PC-3 (cell line): ENCODE data around the gene RAMP1. TPM values are rescaled to one million over a fixed set of nuclear protein-coding genes. Genes with fewer than 3 reads are reported as not detected.

Experiments
- ATAC-seq: fragments of 200-7000 bp; cut with Tn5 transposase; 2 replicates; pipeline ENCODE4 v1.9.1; 2020; ENCODE audit warnings: mild to moderate bottlenecking, moderate library complexity
- BruUV-seq: library from RNA; stranded (reverse); fragments of 400-500 nt; replicated peaks from 2 replicates; lab custom pipeline; 2021; lab: Mats Ljungman, UMichigan
- CTCF ChIA-PET: fragments of 300-600 bp; sonication (Branson Sonifier 250); formaldehyde crosslinking; loops from one replicate; lab custom pipeline; 2022; ENCODE audit warnings: antibody characterized with exemption; lab: Charles Lee
- POLR2A ChIA-PET: fragments of 300-600 bp; sonication (Branson Sonifier 250); formaldehyde crosslinking; loops from one replicate; lab custom pipeline; 2022; ENCODE audit warnings: antibody characterized with exemption; ENCODE audit not compliant: unreplicated experiment; lab: Charles Lee
- DNase-seq: peaks from one replicate; pipeline ENCODE4 v3.0.0-alpha.2; 2015
- H2AFZ ChIP-seq: fragments of 300-600 bp; sonication (generic); 2 replicates; pipeline ENCODE4 v1.6.0; 2016; ENCODE audit warnings: antibody characterized with exemption, low read length
- H3F3A ChIP-seq: fragments of 300-600 bp; sonication (generic); one replicate; pipeline ENCODE4 v1.6.0; 2017; ENCODE audit warnings: antibody characterized with exemption, low read length, control low read depth, mild to moderate bottlenecking; ENCODE audit not compliant: unreplicated experiment
- H3K27ac ChIP-seq: fragments of 300-600 bp; sonication (generic); 2 replicates; pipeline ENCODE4 v1.5.1; 2016; ENCODE audit warnings: mild to moderate bottlenecking, low read length
- H3K27me3 ChIP-seq: fragments of 300-600 bp; sonication (generic); 2 replicates; pipeline ENCODE4 v1.6.1; 2016; ENCODE audit warnings: low read length, mixed read lengths
- H3K36me3 ChIP-seq: fragments of 300-600 bp; sonication (generic); 2 replicates; pipeline ENCODE4 v1.6.1; 2016; ENCODE audit warnings: low read depth, mixed run types, low read length, mixed read lengths
- H3K4me1 ChIP-seq: fragments of 300-600 bp; sonication (generic); 2 replicates; pipeline ENCODE4 v1.5.1; 2016; ENCODE audit warnings: low read length; ENCODE audit not compliant: insufficient read depth
- H3K4me2 ChIP-seq: fragments of 300-600 bp; sonication (generic); 2 replicates; pipeline ENCODE4 v1.6.0; 2016; ENCODE audit warnings: low read length
- H3K4me3 ChIP-seq: fragments of 300-600 bp; sonication (generic); 2 replicates; pipeline ENCODE4 v1.5.1; 2016; ENCODE audit warnings: mild to moderate bottlenecking, low read length, mixed read lengths
- H3K79me2 ChIP-seq: fragments of 300-600 bp; sonication (generic); 2 replicates; pipeline ENCODE4 v1.6.1; 2017; ENCODE audit warnings: low read length, mixed read lengths
- H3K9ac ChIP-seq: fragments of 300-600 bp; sonication (generic); 2 replicates; pipeline ENCODE4 v1.6.0; 2016; ENCODE audit warnings: mild to moderate bottlenecking, low read length
- H3K9me2 ChIP-seq: fragments of 300-600 bp; sonication (generic); replicated peaks from 2 replicates; pipeline ENCODE4 v1.6.1; 2016; ENCODE audit warnings: mixed run types, low read length, mixed read lengths
- H3K9me3 ChIP-seq: fragments of 300-600 bp; sonication (generic); 2 replicates; pipeline ENCODE4 v1.6.1; 2016; ENCODE audit warnings: low read length, mixed read lengths
- H4K20me1 ChIP-seq: fragments of 300-600 bp; sonication (generic); 2 replicates; pipeline ENCODE4 v1.6.1; 2016; ENCODE audit warnings: low read length, mixed read lengths
- CTCF ChIP-seq: fragments of 300-600 bp; sonication (generic); conservative IDR thresholded peaks from 2 replicates; pipeline ENCODE4 v1.5.1; 2017; ENCODE audit warnings: antibody characterized with exemption, low read depth, mild to moderate bottlenecking, low read length
- EZH2 ChIP-seq: fragments of 300-600 bp; sonication (generic); IDR thresholded peaks from one replicate; pipeline ENCODE4 v1.6.1; 2017; ENCODE audit warnings: antibody characterized with exemption, mild to moderate bottlenecking, low read length; ENCODE audit not compliant: unreplicated experiment
- EZH2phosphoT487 ChIP-seq: fragments of 300-600 bp; sonication (generic); IDR thresholded peaks from 2 replicates; pipeline ENCODE4 v1.6.1; 2018; ENCODE audit warnings: mild to moderate bottlenecking, antibody characterized with exemption, low read length, borderline replicate concordance
- intact Hi-C: fragments of 100-400 bp; cut with micrococcal nuclease; formaldehyde crosslinking; loops from 2 replicates; pipeline ENCODE4 v1.9.0; 2023
- total RNA-seq: library from RNA; depleted of rRNA; stranded (reverse); fragments of >200 nt; gene quantifications from 2 replicates; pipeline ENCODE4 v1.2.3, GENCODE V29; 2014

Gene RAMP1
- total RNA-seq, 1 experiment from 2014 or later, result 210 TPM

DNA sequence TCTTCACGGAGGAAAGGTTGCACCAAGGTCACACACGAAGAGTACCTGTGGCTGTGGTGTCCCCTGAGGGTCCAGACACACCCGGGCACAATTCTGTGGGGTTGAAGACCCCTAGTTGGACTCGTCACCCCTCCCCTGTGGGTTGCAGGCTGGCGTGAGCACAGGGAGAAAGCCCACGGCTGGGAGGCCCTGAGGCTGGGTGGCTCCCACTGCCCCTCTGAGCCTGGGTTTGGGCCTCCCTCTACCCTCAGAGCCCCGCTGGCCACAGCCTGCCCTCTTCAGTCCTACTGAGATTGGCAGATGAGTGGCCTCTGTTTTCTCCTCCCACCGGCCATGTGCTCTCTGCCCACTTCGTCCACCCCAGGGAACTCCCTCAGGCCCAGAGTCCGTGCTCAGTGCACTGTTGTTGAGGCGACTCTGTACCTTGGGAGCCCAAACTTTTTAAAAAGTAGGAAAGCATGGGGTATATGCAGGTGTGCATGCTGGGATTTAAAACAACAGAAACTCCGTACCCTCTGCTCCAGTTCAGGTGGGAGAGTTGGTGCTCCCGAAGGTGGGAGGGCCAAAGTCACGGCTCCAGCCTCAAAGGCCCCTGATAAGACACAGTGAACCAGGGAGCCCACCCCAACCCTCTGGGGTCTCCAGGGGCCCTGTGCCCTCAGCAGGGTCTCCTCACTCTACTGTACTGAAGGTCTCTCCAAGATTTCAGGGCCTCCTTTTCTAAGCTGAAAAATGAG lies 19.1 kb downstream of the RAMP1 start:
- ATAC-seq (no peak), DNase-seq (no peak)
- H3K9me3 ChIP-seq, result no peaks in the 10 kb centered on the region
- no peak overlapping the region for H3K4me3 ChIP-seq
- H3K9ac ChIP-seq, result 0 out of 2 replicates have a peak overlapping the region, but pooled peaks have one; percentile 25
- H3K36me3 ChIP-seq, result peaks cover 6% of the 10 kb centered on the region; the same call in 1 of the 2 replicates
- BruUV-seq, result no TSS peak
- no peaks in the 10 kb centered on the region for H3K27me3 ChIP-seq
- H3F3A ChIP-seq, result no peaks in the 10 kb centered on the region
- H4K20me1 ChIP-seq, result no peaks in the 10 kb centered on the region
- no peak overlapping the region for H3K4me2 ChIP-seq
- ChIA-PET CTCF (no interaction called here), POLR2A (no interaction called here)
- TF ChIP-seq EZH2phosphoT487, result no peak
- TF ChIP-seq CTCF, result no peak
- no peak for TF ChIP-seq EZH2
- peak overlapping the region; percentile 61 for H3K27ac ChIP-seq
- H3K9me2 ChIP-seq, result no peaks in the 10 kb centered on the region
- H2AFZ ChIP-seq, result no peak overlapping the region
- intact Hi-C loops, result no loop called here
- peaks cover 32% of the 10 kb centered on the region for H3K4me1 ChIP-seq
- H3K79me2 ChIP-seq, result peaks cover 18% of the 10 kb centered on the region

GRCh38 chr2:237879058-237879430 lies 19.6 kb downstream of the RAMP1 start:
- H3K79me2 ChIP-seq, result peaks cover 13% of the 10 kb centered on the region
- H3K4me2 ChIP-seq, result no peak overlapping the region
- H2AFZ ChIP-seq, result no peak overlapping the region
- POLR2A ChIA-PET, result no interaction called here
- no peaks in the 10 kb centered on the region for H3K9me2 ChIP-seq
- peaks cover 28% of the 10 kb centered on the region for H3K4me1 ChIP-seq
- no TSS peak for BruUV-seq
- H3K9me3 ChIP-seq, result no peaks in the 10 kb centered on the region
- intact Hi-C loops, result no loop called here
- CTCF ChIA-PET, result no interaction called here
- DNase-seq, result peak; percentile 34
- peaks cover 6% of the 10 kb centered on the region; the same call in 1 of the 2 replicates for H3K36me3 ChIP-seq
- peak; percentile 8; the same call in 1 of the 2 replicates for ATAC-seq
- H3K27ac ChIP-seq, result peak overlapping the region; percentile 61; the same call in 1 of the 2 replicates
- H3K9ac ChIP-seq, result 0 out of 2 replicates have a peak overlapping the region, but pooled peaks have one; percentile 25
- no peak overlapping the region for H3K4me3 ChIP-seq
- H3F3A ChIP-seq, result no peaks in the 10 kb centered on the region
- no peaks in the 10 kb centered on the region for H3K27me3 ChIP-seq
- no peaks in the 10 kb centered on the region for H4K20me1 ChIP-seq
- TF ChIP-seq EZH2, result no peak
- TF ChIP-seq CTCF, result no peak
- TF ChIP-seq EZH2phosphoT487, result no peak

- Histone ChIP-seq H3K27me3 (no peaks in the 10 kb centered on the region), H3F3A (no peaks in the 10 kb centered on the region), H3K4me3 (no peak overlapping the region), H3K79me2 (peaks cover 10% of the 10 kb centered on the region), H3K4me2 (no peak overlapping the region), H3K9me2 (no peaks in the 10 kb centered on the region), H3K9ac (no peak overlapping the region), H3K9me3 (no peaks in the 10 kb centered on the region), H3K36me3 (peaks cover 6% of the 10 kb centered on the region; the same call in 1 of the 2 replicates), H3K27ac (no peak overlapping the region), H2AFZ (no peak overlapping the region), H3K4me1 (peaks cover 18% of the 10 kb centered on the region), H4K20me1 (no peaks in the 10 kb centered on the region)
- no TSS peak for BruUV-seq
- TF ChIP-seq CTCF, result no peak
- TF ChIP-seq EZH2, result no peak
- no peak for TF ChIP-seq EZH2phosphoT487
- intact Hi-C loops, result no loop called here
- ATAC-seq, result no peak
- no peak for DNase-seq
- CTCF ChIA-PET, result no interaction called here
- POLR2A ChIA-PET, result no interaction called here
Measured at GRCh38 chr2:237879991-237880560, 20.7 kb downstream of the RAMP1 start.
